ENCODE results near the gene APAF1.
"Not testable (repeated sequence)": the region's sequence is repeated elsewhere in the genome, so short reads cannot be mapped to it uniquely, and the experiment has no call there.

APAF1 gene

GRCh38 chr12:98744680-98745079, 99.6 kb downstream of the APAF1 start:
- Mint-ChIP-seq H3K4me3 (no peak overlapping the region), H3K9me3 (no peaks in the 10 kb centered on the region), H3K36me3 (ENCODE audit: low read depth) (no peaks in the 10 kb centered on the region), H3K4me1 (ENCODE audit: low read depth) (peaks cover 8% of the 10 kb centered on the region), H3K27ac (no peak overlapping the region), H3K27me3 (peaks cover 57% of the 10 kb centered on the region)
- intact Hi-C loops (cut with micrococcal nuclease) = no loop called here

- H3K27ac Mint-ChIP-seq = no peak overlapping the region
- intact Hi-C loops (cut with micrococcal nuclease) = no loop called here
- H3K4me1 Mint-ChIP-seq (ENCODE audit: low read depth) = peaks cover 8% of the 10 kb centered on the region
- no peaks in the 10 kb centered on the region for H3K9me3 Mint-ChIP-seq
- H3K36me3 Mint-ChIP-seq (ENCODE audit: low read depth) = no peaks in the 10 kb centered on the region
- peaks cover 62% of the 10 kb centered on the region for H3K27me3 Mint-ChIP-seq
- peak overlapping the region; percentile 60 for H3K4me3 Mint-ChIP-seq
Observed at GRCh38 chr12:98745578-98746391, 100.7 kb downstream of the APAF1 start.

- no peak overlapping the region for H3K27ac Mint-ChIP-seq
- H3K9me3 Mint-ChIP-seq = no peaks in the 10 kb centered on the region
- peaks cover 43% of the 10 kb centered on the region for H3K27me3 Mint-ChIP-seq
- H3K4me1 Mint-ChIP-seq (ENCODE audit: low read depth) = peaks cover 8% of the 10 kb centered on the region
- intact Hi-C loops (cut with micrococcal nuclease) = no loop called here
- no peak overlapping the region for H3K4me3 Mint-ChIP-seq
- H3K36me3 Mint-ChIP-seq (ENCODE audit: low read depth) = no peaks in the 10 kb centered on the region
Observed at GRCh38 chr12:98748463-98748862, 103.4 kb downstream of the APAF1 start.

DNA sequence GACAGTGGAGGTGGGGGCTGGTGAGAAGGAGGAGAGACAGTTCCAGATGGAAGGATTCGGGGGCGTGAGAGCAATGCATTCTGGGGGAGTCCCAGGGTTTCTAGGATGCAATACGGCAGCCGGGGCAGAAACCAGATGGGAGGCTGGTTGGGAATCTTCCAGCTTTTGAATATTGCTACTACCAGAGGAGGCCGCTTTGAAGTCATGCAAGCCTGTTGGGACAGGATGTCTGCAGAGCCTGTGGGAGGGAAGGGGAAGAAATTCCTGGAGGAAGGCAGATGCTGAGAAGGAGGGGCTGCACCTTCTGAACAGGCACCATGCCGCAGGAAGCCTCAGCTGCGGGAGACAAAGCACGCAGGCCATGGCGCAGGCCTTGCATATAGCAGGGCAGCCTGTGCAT, 105.4 kb downstream of the APAF1 start:
- Mint-ChIP-seq H3K9me3 (no peaks in the 10 kb centered on the region), H3K27ac (no peak overlapping the region), H3K27me3 (peaks cover 41% of the 10 kb centered on the region), H3K4me3 (no peak overlapping the region), H3K4me1 (ENCODE audit: low read depth) (peaks cover 8% of the 10 kb centered on the region), H3K36me3 (ENCODE audit: low read depth) (no peaks in the 10 kb centered on the region)
- intact Hi-C loops (cut with micrococcal nuclease) = no loop called here

DNA sequence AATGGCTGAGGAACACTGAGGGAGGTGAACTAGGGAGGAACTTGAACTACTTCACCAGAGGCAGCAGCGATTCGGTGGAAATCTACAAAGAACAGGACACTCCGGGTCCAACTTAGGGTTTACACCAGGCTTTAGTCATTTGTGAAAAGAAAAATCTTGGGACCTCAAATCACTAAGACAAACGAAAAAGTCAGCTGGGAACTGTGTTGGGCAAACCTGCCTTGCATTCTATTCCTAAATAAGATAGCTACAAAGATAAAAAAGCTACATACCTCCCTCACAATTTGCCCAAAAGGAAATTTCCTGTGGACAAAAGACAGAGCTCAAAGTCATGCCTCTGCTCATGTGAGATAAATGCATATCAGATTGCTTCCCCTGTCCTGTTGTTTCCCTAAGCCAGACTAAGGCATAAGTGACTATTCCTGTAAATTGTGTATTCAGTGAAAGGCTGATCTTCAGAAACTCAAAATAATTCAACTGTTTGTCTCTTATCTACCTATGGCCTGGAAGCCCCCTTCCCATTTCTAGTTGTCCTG, 106.6 kb downstream of the APAF1 start:
- Mint-ChIP-seq H3K4me3 (no peak overlapping the region), H3K9me3 (no peaks in the 10 kb centered on the region), H3K36me3 (ENCODE audit: low read depth) (no peaks in the 10 kb centered on the region), H3K27me3 (peaks cover 29% of the 10 kb centered on the region), H3K4me1 (ENCODE audit: low read depth) (no peaks in the 10 kb centered on the region), H3K27ac (no peak overlapping the region)
- intact Hi-C loops (cut with micrococcal nuclease) = no loop called here

GRCh38 chr12:98752726-98753125, 107.6 kb downstream of the APAF1 start:
- Mint-ChIP-seq H3K36me3 (ENCODE audit: low read depth) (no peaks in the 10 kb centered on the region), H3K9me3 (no peaks in the 10 kb centered on the region), H3K4me1 (ENCODE audit: low read depth) (no peaks in the 10 kb centered on the region), H3K27ac (no peak overlapping the region), H3K4me3 (no peak overlapping the region), H3K27me3 (peaks cover 20% of the 10 kb centered on the region)
- intact Hi-C loops (cut with micrococcal nuclease) = no loop called here

DNA sequence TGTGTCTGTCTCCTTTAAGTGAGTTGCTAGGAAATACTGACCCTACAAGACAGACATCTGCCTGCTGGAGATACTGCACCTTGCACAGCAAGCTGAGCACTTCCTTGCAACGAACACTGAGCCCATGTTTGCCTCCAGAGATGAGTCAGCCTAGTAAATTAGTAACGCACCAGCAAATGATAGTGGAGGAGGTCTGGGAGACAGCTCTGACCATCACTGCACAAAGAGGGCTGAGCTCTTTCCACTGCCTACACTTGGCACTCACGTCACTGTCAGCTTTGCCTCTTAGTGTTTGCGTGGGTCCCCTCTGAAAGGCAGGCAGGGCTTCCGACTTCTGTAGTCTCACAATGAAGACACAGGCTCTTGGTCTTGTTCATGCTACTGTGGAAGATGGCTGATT, 109.0 kb downstream of the APAF1 start:
- no peak overlapping the region for H3K4me3 Mint-ChIP-seq
- no peaks in the 10 kb centered on the region for H3K4me1 Mint-ChIP-seq (ENCODE audit: low read depth)
- H3K36me3 Mint-ChIP-seq (ENCODE audit: low read depth) = no peaks in the 10 kb centered on the region
- no peak overlapping the region for H3K27ac Mint-ChIP-seq
- intact Hi-C loops (cut with micrococcal nuclease) = no loop called here
- H3K27me3 Mint-ChIP-seq = peaks cover 11% of the 10 kb centered on the region
- no peaks in the 10 kb centered on the region for H3K9me3 Mint-ChIP-seq

GRCh38 chr12:98755855-98756254, 110.8 kb downstream of the APAF1 start:
- H3K36me3 Mint-ChIP-seq (ENCODE audit: low read depth); H3K27me3 Mint-ChIP-seq; H3K27ac Mint-ChIP-seq; H3K9me3 Mint-ChIP-seq; H3K4me3 Mint-ChIP-seq; intact Hi-C loops (cut with micrococcal nuclease); H3K4me1 Mint-ChIP-seq (ENCODE audit: low read depth): not testable (repeated sequence)

DNA sequence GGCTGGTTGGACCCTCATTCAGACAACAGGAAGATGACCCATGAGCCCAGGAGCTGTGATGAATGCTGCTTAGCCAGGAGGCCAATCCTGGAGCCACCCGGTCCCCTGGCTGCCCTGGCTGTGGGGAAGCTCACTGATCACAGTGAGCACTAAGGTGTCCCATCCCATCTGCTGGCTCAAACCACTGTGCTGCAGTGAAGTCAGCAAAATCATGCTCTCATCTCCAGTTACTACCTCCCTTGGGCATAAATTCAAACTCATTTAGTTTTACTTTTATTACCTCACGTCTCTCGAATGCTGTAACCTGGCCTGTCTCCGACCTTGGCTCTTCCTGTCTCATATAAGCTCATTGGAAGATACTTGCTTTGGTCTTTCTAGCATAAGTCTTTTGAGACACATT, 112.4 kb downstream of the APAF1 start:
- H3K27me3 Mint-ChIP-seq = no peaks in the 10 kb centered on the region
- H3K4me1 Mint-ChIP-seq (ENCODE audit: low read depth) = no peaks in the 10 kb centered on the region
- intact Hi-C loops (cut with micrococcal nuclease) = no loop called here
- no peaks in the 10 kb centered on the region for H3K9me3 Mint-ChIP-seq
- no peak overlapping the region for H3K4me3 Mint-ChIP-seq
- no peaks in the 10 kb centered on the region for H3K36me3 Mint-ChIP-seq (ENCODE audit: low read depth)
- H3K27ac Mint-ChIP-seq = no peak overlapping the region

DNA sequence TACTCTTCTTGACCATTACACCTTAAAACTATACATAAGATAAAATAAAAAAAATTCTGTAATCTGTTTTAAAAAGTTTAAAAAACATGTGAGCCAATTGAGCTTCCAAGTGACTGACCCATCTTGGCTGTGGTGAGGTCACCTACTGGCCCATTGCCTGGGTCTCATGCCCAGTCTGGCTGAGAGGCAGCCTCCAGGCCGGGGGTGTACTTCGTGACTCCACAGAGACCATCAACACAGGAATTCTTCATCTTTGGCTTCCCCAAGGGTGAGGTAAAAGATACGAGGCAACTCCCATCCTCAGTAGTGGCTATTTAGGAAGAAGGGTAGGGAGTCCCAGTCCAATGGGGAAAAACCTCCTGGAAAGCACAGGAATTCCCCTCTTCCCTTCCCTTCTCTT, 113.2 kb downstream of the APAF1 start:
- Mint-ChIP-seq H3K27ac (no peak overlapping the region), H3K27me3 (no peaks in the 10 kb centered on the region), H3K36me3 (ENCODE audit: low read depth) (no peaks in the 10 kb centered on the region), H3K4me3 (no peak overlapping the region), H3K9me3 (no peaks in the 10 kb centered on the region), H3K4me1 (ENCODE audit: low read depth) (no peaks in the 10 kb centered on the region)
- intact Hi-C loops (cut with micrococcal nuclease) = no loop called here

GRCh38 chr12:98763656-98764055, 118.6 kb downstream of the APAF1 start:
- no peak overlapping the region for H3K27ac Mint-ChIP-seq
- H3K4me3 Mint-ChIP-seq = no peak overlapping the region
- H3K9me3 Mint-ChIP-seq = no peaks in the 10 kb centered on the region
- H3K4me1 Mint-ChIP-seq (ENCODE audit: low read depth) = no peaks in the 10 kb centered on the region
- H3K36me3 Mint-ChIP-seq (ENCODE audit: low read depth) = no peaks in the 10 kb centered on the region
- intact Hi-C loops (cut with micrococcal nuclease) = no loop called here
- no peaks in the 10 kb centered on the region for H3K27me3 Mint-ChIP-seq

- intact Hi-C loops (cut with micrococcal nuclease) = no loop called here
- no peaks in the 10 kb centered on the region for H3K9me3 Mint-ChIP-seq
- no peaks in the 10 kb centered on the region for H3K4me1 Mint-ChIP-seq (ENCODE audit: low read depth)
- H3K36me3 Mint-ChIP-seq (ENCODE audit: low read depth) = no peaks in the 10 kb centered on the region
- no peaks in the 10 kb centered on the region for H3K27me3 Mint-ChIP-seq
- H3K27ac Mint-ChIP-seq = no peak overlapping the region
- no peak overlapping the region for H3K4me3 Mint-ChIP-seq
Observed at GRCh38 chr12:98767248-98767647, 122.2 kb downstream of the APAF1 start.

DNA sequence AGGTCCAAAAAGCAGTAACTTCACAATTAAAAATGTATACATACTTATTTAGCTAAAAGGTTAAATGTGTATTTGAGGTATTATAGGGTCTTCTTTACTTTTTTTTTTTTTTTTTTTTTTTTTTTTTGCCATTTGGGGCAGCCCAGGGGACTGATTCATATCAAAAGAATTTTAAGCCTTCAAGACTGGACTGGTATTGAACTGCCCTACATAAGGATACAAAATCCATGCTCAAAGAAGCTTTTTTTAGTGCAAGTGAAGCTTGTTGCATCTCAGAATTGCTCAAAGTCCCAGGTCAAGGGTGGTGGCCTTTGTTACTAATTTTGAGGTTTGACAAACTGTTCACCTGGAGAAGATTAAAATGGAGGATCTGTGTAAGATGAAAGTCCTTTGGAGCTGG, 124.0 kb downstream of the APAF1 start:
- no peak overlapping the region for H3K27ac Mint-ChIP-seq

GRCh38 chr12:98770230-98770629, 125.1 kb downstream of the APAF1 start:
- no peak overlapping the region for H3K27ac Mint-ChIP-seq
- no peaks in the 10 kb centered on the region for H3K36me3 Mint-ChIP-seq (ENCODE audit: low read depth)
- H3K4me3 Mint-ChIP-seq = no peak overlapping the region
- intact Hi-C loops (cut with micrococcal nuclease) = no loop called here
- peaks cover 2% of the 10 kb centered on the region for H3K27me3 Mint-ChIP-seq
- no peaks in the 10 kb centered on the region for H3K4me1 Mint-ChIP-seq (ENCODE audit: low read depth)
- H3K9me3 Mint-ChIP-seq = no peaks in the 10 kb centered on the region

More for the DNA sequence above, 124.0 kb downstream of the APAF1 start:
- Mint-ChIP-seq H3K27me3 (peaks cover 2% of the 10 kb centered on the region), H3K4me3 (no peak overlapping the region), H3K36me3 (ENCODE audit: low read depth) (no peaks in the 10 kb centered on the region), H3K9me3 (no peaks in the 10 kb centered on the region), H3K4me1 (ENCODE audit: low read depth) (no peaks in the 10 kb centered on the region)
- intact Hi-C loops (cut with micrococcal nuclease) = no loop called here
